GM12874 (cell line): ENCODE results near the gene PDE1A.

ENCODE experiments used
- CTCF ChIP-seq: IDR thresholded peaks from 2 replicates; pipeline ENCODE4 v1.5.1; 2011; ENCODE audit warnings: low read depth, mild to moderate bottlenecking, control low read depth, low read length, moderate library complexity; ENCODE audit not compliant: insufficient read depth

The PDE1A gene

GRCh38 chr2:182110347-182110746, 316.5 kb downstream of the PDE1A start:
- TF ChIP-seq CTCF = no peak

GRCh38 chr2:182103526-182103925, 323.3 kb downstream of the PDE1A start:
- TF ChIP-seq CTCF = no peak

GRCh38 chr2:182101263-182101662, 325.6 kb downstream of the PDE1A start:
- TF ChIP-seq CTCF = no peak

GRCh38 chr2:182098648-182099047, 328.2 kb downstream of the PDE1A start:
- TF ChIP-seq CTCF = no peak

- no peak for TF ChIP-seq CTCF
Measured at GRCh38 chr2:182097571-182098164, 329.2 kb downstream of the PDE1A start.

GRCh38 chr2:182090486-182090885, 336.4 kb downstream of the PDE1A start:
- no peak for TF ChIP-seq CTCF
